ENCODE results near the gene KCNN1.

KCNN1 gene

DNA sequence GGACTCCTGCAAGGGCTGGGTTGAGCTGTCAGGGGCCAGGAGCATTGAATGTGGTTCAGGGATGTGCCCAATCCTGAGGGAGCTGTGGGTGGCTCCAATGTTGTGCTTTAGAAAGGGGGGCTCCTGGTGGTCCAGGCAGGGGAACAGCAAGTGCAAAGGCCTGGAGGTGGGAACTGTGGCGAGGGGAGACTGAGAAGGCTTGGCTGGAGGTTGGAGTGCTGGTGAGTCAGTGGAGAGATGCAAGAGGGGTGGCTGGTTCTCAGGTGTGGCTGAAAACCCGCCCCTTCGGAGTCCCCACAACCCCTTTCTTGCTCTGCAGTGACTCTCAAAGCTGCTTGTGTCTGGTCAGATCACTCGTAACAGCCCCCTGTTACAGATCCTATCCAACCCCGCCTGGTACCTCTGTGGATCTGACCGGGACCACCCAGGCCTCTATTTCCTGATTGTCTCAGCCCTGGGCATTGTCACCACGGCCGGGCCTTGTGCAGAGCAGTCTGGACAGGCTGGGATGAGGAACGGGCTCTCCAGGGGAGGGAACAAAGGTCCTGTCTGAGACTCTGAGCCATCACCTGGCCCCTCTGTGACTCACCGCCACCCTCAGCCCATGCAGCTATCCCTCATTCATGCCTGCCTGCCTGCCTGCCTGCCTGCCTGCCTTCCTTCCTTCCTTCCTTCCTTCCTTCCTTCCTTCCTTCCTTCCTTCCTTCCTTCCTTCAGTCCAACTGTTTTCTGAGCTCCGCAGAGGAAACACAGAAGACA lies 1.4 kb upstream of the KCNN1 start:
- TF ChIP-seq, protein P1, sequence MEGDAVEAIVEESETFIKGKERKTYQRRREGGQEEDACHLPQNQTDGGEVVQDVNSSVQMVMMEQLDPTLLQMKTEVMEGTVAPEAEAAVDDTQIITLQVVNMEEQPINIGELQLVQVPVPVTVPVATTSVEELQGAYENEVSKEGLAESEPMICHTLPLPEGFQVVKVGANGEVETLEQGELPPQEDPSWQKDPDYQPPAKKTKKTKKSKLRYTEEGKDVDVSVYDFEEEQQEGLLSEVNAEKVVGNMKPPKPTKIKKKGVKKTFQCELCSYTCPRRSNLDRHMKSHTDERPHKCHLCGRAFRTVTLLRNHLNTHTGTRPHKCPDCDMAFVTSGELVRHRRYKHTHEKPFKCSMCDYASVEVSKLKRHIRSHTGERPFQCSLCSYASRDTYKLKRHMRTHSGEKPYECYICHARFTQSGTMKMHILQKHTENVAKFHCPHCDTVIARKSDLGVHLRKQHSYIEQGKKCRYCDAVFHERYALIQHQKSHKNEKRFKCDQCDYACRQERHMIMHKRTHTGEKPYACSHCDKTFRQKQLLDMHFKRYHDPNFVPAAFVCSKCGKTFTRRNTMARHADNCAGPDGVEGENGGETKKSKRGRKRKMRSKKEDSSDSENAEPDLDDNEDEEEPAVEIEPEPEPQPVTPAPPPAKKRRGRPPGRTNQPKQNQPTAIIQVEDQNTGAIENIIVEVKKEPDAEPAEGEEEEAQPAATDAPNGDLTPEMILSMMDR (IDR thresholded peaks at IDR 0.05), result no peak
- Histone ChIP-seq H3K4me3 (ENCODE audit: low read depth in 1 of 2, low read length in 1 of 2) (no peak overlapping the region), H3K9me3 (no peaks in the 10 kb centered on the region), H3K27me3 (peaks cover 85% of the 10 kb centered on the region), H3K4me1 (ENCODE audit: control insufficient read depth in 1 of 2, insufficient read depth in 1 of 2, low read depth in 1 of 2, low read length in 1 of 2) (no peaks in the 10 kb centered on the region), H3K27ac (no peak overlapping the region), H3K36me3 (no peaks in the 10 kb centered on the region)

DNA sequence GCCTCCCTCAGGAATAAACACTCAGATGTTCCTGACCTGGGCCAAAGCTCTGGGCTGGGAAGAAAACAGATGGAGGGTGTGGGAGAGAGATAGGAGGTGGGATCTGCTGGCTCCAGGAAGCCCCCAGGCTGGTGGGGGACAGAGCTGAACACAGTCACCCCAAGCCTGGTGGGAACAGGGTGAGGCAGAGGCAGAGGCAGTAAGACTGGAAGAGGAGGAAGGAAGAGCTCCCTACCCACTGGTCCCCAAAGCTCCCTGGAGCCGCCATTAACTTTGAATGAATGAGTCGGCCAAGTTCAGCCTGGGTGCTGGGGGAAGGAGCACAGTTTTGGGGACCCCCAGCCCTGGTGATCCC lies 801 bp upstream of the KCNN1 start:
- TF ChIP-seq, protein P1 (IDR thresholded peaks at IDR 0.05), result no peak
- Histone ChIP-seq H3K4me1 (ENCODE audit: control insufficient read depth in 1 of 2, insufficient read depth in 1 of 2, low read depth in 1 of 2, low read length in 1 of 2) (no peaks in the 10 kb centered on the region), H3K27me3 (peaks cover 79% of the 10 kb centered on the region), H3K9me3 (no peaks in the 10 kb centered on the region), H3K4me3 (ENCODE audit: low read depth in 1 of 2, low read length in 1 of 2) (no peak overlapping the region), H3K36me3 (no peaks in the 10 kb centered on the region), H3K27ac (no peak overlapping the region)

DNA sequence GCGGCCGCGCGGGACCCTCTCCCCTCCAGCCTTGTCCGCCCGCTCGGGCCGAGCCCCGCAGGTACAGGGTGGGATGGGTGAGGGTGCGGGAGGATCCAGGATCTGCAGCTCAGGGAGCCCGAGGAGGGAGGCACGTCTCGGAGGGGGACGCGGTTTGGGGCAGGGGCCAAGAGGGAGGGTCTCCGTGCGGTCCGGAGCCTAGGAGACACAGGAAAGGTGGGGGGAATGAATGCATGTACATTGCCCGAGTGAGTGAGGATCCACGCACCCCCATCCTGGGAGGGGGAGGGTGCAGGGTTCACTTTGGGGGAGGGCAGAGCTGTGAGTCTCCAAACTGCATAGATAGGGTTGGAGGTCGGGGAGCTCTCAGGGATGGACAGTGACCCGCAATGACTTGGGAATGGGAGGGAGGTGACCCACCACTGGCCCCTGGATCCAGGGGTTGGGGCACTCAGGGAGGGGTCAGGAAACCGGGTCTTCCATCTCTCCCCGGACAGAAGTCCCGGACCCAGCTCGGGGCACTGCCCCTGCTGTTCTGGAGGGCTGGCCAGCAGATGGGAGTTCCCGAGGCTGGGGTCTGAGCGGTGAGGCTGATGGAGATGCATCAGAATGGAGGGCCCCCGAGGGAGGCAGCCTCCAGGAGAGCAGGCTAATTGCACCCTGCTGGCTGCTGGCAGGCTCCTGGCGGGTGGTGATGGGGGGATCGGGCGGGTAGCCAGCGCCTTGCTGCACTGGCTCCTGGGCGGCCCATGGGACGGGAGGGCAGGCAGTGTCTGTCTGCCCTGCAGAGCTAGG lies 547 bp downstream of the KCNN1 start:
- H3K27me3 ChIP-seq, result peaks cover 69% of the 10 kb centered on the region
- no peak overlapping the region for H3K27ac ChIP-seq
- no peaks in the 10 kb centered on the region for H3K4me1 ChIP-seq (ENCODE audit: control insufficient read depth in 1 of 2, insufficient read depth in 1 of 2, low read depth in 1 of 2, low read length in 1 of 2)
- no peaks in the 10 kb centered on the region for H3K36me3 ChIP-seq
- TF ChIP-seq, protein P1 (IDR thresholded peaks at IDR 0.05), result no peak
- no peak overlapping the region for H3K4me3 ChIP-seq (ENCODE audit: low read depth in 1 of 2, low read length in 1 of 2)
- H3K9me3 ChIP-seq, result no peaks in the 10 kb centered on the region

DNA sequence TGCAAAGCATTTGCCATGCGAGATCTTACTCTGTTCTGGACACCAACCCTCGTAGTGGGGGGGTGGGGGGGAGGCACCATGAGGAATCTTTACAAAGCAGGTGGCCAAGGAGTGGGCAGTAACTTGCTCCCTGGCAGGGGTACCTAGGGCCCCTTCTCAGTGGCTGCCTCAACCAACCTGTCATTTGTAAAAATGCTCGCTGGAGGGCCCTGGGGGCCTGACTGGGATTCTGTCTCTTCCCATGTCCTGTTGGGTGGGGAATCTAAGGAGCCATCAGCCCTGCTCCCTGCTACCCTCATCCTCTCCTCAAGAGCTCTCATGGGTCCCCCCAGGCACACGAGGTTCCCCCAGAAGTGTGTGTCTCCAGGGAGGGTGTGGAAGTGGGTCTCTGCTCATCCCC lies 1.5 kb downstream of the KCNN1 start:
- Histone ChIP-seq H3K4me1 (ENCODE audit: control insufficient read depth in 1 of 2, insufficient read depth in 1 of 2, low read depth in 1 of 2, low read length in 1 of 2) (no peaks in the 10 kb centered on the region), H3K4me3 (ENCODE audit: low read depth in 1 of 2, low read length in 1 of 2) (no peak overlapping the region), H3K9me3 (no peaks in the 10 kb centered on the region), H3K36me3 (no peaks in the 10 kb centered on the region), H3K27ac (no peak overlapping the region), H3K27me3 (peaks cover 66% of the 10 kb centered on the region)
- TF ChIP-seq, protein P1 (IDR thresholded peaks at IDR 0.05), result no peak

DNA sequence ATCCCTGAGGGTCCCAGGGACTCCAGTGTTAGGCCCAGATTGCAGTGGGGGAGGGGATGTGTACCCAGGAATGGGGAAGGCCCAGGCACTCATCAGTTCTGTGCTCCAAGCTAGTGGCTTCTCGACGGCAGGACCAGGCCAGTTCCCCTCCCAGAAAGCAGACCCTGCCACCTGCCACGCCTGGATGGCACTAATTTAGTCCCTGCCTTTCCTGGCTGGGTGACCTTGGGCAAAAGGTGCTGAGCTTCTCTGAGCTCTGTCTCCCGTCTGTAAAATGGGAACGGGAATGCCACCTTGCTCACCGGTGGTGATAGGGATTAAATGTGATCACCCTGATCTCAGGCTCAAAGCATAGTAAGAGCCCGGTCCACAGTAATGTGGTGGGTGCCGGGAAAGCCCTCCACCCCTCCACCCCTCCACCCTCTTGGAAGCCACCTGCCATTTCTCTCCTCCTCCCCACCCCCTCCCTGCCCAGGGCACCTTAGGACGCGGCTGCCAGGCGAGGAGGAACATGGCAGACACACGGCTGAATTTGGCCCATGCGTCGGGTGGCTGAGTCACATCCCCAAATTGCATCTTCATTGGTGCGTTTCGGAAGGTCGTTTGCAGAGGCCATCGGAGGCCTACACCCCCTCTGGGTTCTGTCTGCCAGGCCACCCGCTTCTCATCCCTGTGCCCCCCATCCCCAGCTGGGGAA lies 2.3 kb downstream of the KCNN1 start:
- H3K27ac ChIP-seq, result no peak overlapping the region
- H3K9me3 ChIP-seq, result no peaks in the 10 kb centered on the region
- no peaks in the 10 kb centered on the region for H3K36me3 ChIP-seq
- H3K4me1 ChIP-seq (ENCODE audit: control insufficient read depth in 1 of 2, insufficient read depth in 1 of 2, low read depth in 1 of 2, low read length in 1 of 2), result no peaks in the 10 kb centered on the region
- TF ChIP-seq, protein P1 (IDR thresholded peaks at IDR 0.05), result no peak
- H3K27me3 ChIP-seq, result peaks cover 57% of the 10 kb centered on the region
- H3K4me3 ChIP-seq (ENCODE audit: low read depth in 1 of 2, low read length in 1 of 2), result no peak overlapping the region
